ENCODE data around the gene MEGF11.

GRCh38 chr15:66130496-66131034, 123.0 kb downstream of the MEGF11 start:
- TF ChIP-seq CTCF (IDR thresholded peaks at IDR 0.05) (no peak), POLR2A (IDR thresholded peaks at IDR 0.05) (no peak)
